HG02588 (cell line): ENCODE results near the gene KRTAP10-5.
"Not testable (repeated sequence)": the region's sequence is repeated elsewhere in the genome, so short reads cannot be mapped to it uniquely, and the experiment has no call there.

Experiments
- ATAC-seq: cut with Tn5 transposase; IDR thresholded peaks from one replicate; pipeline ENCODE4 v1.9.1; 2021; ENCODE audit warnings: mild to moderate bottlenecking, moderate library complexity; ENCODE audit not compliant: unreplicated experiment

The KRTAP10-5 gene

DNA sequence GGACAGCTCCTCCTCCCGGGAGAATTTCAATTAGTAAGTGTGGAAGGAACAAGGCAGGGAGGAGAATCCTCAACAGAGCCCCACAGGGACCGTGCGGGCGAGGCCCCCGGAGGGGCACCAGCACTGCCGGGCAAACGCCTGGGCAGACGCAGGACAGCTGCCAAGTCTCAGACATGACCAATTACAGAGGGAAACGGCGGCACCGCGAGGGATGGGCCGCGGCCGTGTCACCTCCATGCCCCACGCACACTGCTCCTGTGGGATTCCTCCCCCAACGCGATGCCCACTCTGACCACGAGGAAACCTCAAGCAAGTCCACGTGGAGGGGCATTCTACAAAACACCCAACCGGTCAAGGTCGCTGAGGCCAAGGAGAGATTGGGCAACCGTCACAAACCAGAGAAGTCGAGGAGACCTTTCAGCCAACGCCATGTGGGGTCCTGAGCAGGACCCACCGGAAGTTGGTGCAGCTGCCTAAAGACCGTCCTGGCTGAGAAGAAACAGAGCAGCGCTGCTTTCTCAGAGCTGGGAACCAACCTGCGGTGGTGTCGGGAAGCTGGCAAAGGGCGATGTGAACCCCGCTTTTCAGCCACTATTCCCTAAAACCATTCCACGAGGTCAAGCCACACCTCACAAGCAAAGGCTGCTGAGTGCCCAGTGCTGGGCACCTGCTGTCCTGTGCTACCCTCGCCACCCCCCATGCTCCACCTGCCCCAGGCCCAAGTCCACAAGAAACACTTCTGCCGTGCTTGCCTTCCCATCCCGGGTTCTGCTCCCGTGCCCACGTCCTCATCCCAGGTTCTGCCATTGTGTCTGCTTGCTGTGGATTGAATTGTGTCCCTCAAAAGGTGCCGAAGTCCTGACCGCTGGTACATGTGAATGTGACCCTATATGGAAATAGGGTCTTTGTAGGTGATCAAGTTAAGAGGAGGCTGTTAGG is 8.3 kb downstream of the KRTAP10-5 start:
- ATAC-seq, result no peak

- ATAC-seq, result no peak
Observed at GRCh38 chr21:44571296-44571695, 9.1 kb downstream of the KRTAP10-5 start.

GRCh38 chr21:44569861-44570517 is 10.4 kb downstream of the KRTAP10-5 start:
- no peak for ATAC-seq

DNA sequence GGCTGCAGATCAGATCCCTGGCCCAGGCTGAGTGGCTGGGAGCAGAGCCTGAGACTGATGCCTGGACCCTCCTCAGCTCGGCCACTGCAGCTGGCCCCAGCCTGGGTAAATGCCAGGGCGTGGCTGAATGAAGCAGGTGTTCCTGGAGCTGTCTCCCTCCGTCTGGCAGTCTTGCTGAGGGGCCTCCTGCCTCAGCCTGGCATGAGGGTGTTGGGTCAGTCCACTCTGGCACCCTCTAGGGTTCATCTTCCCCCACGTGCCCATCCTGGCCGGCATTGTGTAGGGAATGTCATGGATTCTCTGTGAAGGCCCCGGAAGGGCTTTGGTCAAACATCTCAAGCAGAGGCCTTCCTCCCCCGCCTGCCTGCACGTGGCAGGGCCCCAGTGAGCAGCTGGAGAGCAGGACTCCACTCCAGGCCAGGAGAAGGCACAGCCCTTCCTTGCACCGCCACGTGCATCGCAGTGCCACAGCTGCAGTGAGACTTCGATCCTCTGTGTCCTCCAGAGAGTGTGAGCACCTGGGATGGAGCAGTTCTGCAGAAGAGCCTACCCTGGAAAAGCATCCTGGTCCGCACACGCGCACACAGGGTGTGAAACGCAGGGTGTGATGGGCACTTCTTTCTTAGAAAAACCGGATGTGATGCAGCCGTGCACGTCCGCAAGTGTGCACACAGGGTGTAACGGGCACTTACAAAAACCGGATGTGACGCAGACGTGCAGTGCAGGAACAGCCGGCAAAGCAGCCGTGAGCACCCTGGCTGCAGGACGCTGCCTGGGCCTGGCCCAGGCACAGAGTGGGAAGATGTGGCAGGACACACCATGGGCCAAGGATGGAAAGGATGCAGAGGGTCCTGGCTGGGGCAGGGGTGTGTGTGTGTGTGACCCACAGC is 11.5 kb downstream of the KRTAP10-5 start:
- ATAC-seq, result no peak

DNA sequence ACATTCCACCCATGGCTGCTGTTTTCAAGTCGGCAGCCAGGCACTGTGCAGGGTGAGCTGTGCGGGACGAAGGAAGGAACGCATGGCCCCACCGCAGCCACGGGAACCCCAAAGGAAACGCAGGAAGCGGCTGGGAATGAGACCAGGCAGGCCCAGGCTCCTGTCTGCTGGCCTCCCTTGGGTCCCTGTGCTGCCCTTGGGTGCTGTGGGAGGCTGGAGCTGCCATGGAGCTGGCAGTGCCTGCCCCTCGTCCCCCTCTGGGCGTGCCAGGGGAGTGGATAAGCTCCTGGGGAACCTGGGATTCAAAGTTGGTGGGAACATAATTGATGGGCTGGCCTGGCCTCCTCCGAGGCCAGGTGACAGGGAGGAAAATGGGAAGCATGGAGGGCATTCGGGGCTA is 12.1 kb downstream of the KRTAP10-5 start:
- ATAC-seq, result no peak

DNA sequence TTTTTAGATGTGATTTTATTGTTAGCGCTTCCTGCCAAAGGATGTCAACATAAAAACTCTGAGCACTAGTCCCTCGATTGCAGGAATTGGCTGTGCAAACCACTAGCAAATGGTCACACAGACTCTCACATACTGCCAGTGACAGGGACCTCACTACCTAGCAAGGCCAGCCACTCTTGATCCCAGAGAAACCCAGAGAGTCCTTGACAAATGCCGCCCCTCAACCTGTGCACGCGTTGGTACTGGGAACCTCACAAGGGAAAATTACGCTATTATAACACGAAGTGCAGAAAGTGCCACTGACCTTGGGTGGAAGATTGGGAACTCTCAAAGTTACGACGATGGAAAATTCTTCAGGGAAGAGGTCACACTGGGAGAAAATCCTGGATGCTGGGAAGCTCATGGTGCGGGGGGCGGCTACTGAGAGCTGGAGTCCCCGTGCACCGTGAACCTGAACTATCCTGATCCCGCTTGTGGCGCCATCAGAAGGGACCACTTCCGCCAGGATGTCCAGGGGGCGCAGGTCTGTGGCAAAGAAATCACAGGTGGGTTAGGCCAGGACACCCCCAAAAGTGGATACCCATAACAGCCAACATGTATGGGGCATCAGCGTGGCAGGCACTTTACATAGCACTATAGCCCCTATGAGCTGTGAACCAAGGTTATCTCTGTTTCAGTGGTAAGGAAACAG is 12.8 kb downstream of the KRTAP10-5 start:
- ATAC-seq, result no peak

DNA sequence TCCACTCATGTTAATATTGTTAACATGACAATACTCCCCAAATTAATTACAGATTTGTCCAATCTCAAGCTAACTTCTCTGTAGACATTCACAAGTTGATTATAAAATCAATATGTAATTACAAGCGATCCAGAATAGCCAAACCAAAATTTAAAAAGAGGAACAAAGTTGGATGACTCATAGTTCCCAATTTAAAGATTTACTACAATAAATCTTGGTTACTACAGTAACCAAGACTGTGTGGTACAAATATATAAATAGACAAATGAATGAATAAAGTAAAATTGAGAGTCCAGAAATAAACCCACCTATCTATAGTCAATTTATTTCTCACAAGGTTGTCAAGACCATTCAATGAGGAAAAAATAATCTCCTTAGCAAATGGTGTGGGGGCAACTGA is 14.0 kb downstream of the KRTAP10-5 start:
- ATAC-seq, result no peak

GRCh38 chr21:44564886-44565598 is 15.4 kb downstream of the KRTAP10-5 start:
- no peak for ATAC-seq

DNA sequence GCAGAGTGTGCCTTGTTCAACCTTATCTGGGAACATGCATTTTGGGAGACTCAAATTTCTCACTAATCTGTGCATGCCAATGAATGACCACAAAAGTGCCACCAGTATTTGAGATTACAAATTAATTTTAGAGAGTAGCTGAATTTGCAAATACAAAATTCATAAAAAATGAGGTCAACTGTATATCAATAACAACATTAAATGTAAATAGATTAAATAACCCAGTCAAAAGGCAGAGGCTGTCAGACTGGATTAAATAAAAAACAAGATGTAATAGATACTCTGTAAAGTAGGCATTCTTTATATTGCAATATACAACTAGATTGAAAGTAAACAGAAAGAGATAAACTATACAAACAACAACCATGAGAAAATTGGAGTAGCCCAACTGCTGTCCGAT is 16.3 kb downstream of the KRTAP10-5 start:
- ATAC-seq, result no peak

- no peak for ATAC-seq
Observed at GRCh38 chr21:44558695-44559094, 21.7 kb downstream of the KRTAP10-5 start, which contains the start of gene KRTAP10-3. Gene KRTAP10-3, minus strand, starts transcription at chr21:44558795. Its CDS starts 80 bp downstream, at chr21:44558715.

DNA sequence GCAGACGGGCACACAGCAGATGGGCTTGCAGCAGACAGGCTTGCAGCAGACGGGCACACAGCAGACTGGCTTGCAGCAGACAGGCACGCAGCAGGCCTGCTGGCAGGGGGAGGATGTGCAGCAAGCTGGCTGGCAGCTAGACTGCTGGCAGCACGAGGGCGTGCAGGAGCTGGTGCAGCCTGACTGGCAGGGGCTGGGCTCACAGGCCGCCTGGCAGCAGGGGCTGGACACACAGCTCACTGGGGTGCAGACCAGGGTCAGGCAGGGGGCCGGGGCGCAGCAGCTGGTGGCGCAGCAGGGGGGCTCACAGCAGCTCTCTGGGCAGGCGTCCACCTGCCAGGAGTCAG is 22.1 kb downstream of the KRTAP10-5 start:
- ATAC-seq, result not testable (repeated sequence)

DNA sequence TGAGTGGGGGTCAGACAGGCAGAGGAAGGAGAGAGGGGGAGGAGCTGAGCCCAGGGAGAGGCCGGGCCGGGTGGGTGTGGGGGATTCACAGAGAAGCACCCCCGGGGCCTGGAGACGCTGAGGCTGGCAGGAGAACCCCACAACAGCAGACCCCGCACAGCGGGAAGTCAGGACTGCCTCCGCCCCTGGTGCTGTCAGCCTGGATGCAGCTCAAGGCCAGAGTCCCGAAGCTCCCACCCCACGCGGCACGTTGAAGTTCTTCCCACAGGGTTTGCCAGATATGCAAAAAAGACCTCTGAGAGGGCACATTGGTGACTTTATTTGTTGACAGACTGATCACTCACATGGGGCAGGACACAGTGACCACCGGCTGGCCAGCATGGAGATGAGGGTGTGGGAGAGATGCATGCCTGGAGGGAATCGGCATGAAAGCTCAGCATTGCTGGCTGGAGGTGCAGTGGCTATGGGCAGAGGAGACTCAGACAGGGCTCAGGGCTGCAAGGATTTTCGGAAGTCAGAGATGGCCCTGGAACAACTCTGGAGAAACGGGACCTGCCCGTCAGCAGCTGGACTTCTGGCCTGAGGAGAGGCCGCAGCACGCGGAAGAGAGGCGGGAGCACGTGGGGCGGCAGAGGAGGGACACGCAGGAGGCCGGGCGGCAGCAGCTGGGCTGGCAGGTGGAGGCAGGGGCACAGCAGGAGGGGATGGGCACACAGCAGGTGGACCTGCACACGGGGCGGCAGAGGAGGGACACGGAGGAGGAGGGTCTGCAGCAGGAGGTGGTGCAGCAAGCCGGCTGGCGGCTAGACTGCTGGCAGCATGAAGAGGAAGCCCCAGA is 22.7 kb downstream of the KRTAP10-5 start:
- no peak for ATAC-seq

GRCh38 chr21:44556879-44557278 is 23.5 kb downstream of the KRTAP10-5 start:
- ATAC-seq, result no peak

GRCh38 chr21:44555200-44555875 is 25.1 kb downstream of the KRTAP10-5 start:
- no peak for ATAC-seq

- ATAC-seq, result no peak
Observed at GRCh38 chr21:44552681-44553080, 27.7 kb downstream of the KRTAP10-5 start.

- no peak for ATAC-seq
Observed at GRCh38 chr21:44552136-44552535, 28.3 kb downstream of the KRTAP10-5 start.

- no peak for ATAC-seq
Observed at GRCh38 chr21:44551340-44551961, 29.0 kb downstream of the KRTAP10-5 start, which contains the start of gene KRTAP10-2. Gene KRTAP10-2, minus strand, starts transcription at chr21:44551505. Its CDS starts 47 bp downstream, at chr21:44551458.

DNA sequence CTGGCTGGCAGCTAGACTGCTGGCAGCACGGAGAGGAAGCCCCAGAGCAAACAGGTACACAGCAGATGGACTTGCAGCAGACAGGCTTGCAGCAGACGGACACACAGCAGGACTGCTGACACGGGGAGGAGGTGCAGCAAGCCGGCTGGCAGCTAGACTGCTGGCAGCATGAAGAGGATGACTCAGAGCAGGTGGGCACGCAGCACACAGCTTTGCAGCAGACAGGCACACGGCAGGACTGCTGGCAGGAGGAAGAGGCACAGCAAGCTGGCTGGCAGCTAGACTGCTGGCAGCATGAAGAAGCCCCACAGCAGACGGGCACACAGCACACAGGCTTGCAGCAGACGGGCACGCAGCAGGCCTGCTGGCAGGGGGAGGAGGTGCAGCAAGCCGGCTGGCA is 29.6 kb downstream of the KRTAP10-5 start:
- no peak for ATAC-seq
